Smooth muscle cell (in vitro differentiated cells): ENCODE data around the gene CFAP46. TPM values are rescaled to one million over a fixed set of nuclear protein-coding genes. Genes with fewer than 3 reads are reported as not detected.

Experiments
- DNase-seq: peaks from one replicate; lab custom pipeline; 2025; ENCODE audit not compliant: unreplicated experiment; lab: John Stamatoyannopoulos, UW
- H2AFZ ChIP-seq: fragments of 200-600 bp; sonication (generic); 2 replicates; pipeline ENCODE4 v1.6.0; 2016; ENCODE audit warnings: antibody characterized with exemption, low read depth, mild to moderate bottlenecking
- H3F3A ChIP-seq: fragments of 200-600 bp; sonication (generic); 2 replicates; pipeline ENCODE4 v1.6.0; 2017; ENCODE audit warnings: antibody characterized with exemption, low read depth
- H3K27ac ChIP-seq: fragments of 200-600 bp; sonication (generic); 2 replicates; pipeline ENCODE4 v1.5.1; 2016; ENCODE audit warnings: low read depth, mild to moderate bottlenecking
- H3K27me3 ChIP-seq: fragments of 200-600 bp; sonication (generic); 2 replicates; pipeline ENCODE4 v1.6.1; 2016; ENCODE audit warnings: low read depth, mild to moderate bottlenecking
- H3K36me3 ChIP-seq: fragments of 200-600 bp; sonication (generic); 2 replicates; pipeline ENCODE4 v1.5.1; 2016; ENCODE audit warnings: low read depth
- H3K4me1 ChIP-seq: fragments of 200-600 bp; sonication (generic); 2 replicates; pipeline ENCODE4 v1.5.1; 2016; ENCODE audit warnings: low read depth
- H3K4me2 ChIP-seq: fragments of 200-600 bp; sonication (generic); 2 replicates; pipeline ENCODE4 v1.6.0; 2016; ENCODE audit warnings: mild to moderate bottlenecking
- H3K4me3 ChIP-seq: fragments of 200-600 bp; sonication (generic); 2 replicates; pipeline ENCODE4 v1.5.1; 2016; ENCODE audit warnings: mild to moderate bottlenecking
- H3K79me2 ChIP-seq: fragments of 200-600 bp; sonication (generic); 2 replicates; pipeline ENCODE4 v1.6.0; 2016; ENCODE audit warnings: low read depth, mild to moderate bottlenecking
- H3K9ac ChIP-seq: fragments of 200-600 bp; sonication (generic); 2 replicates; pipeline ENCODE4 v1.6.0; 2016; ENCODE audit warnings: low read depth
- H3K9me3 ChIP-seq: fragments of 200-600 bp; sonication (generic); replicated peaks from 2 replicates; pipeline ENCODE4 v1.5.1; 2016; ENCODE audit warnings: low read depth
- H4K20me1 ChIP-seq: fragments of 200-600 bp; sonication (generic); 2 replicates; pipeline ENCODE4 v1.6.0; 2016; ENCODE audit warnings: low read depth
- CTCF ChIP-seq: fragments of 200-600 bp; sonication (generic); IDR thresholded peaks from 2 replicates; pipeline ENCODE4 v1.5.1; 2017; ENCODE audit warnings: borderline replicate concordance, mild to moderate bottlenecking, antibody characterized with exemption; ENCODE audit not compliant: insufficient read depth, poor library complexity, severe bottlenecking
- WGBS: methylation state at CpG from one replicate; pipeline ENCODE4 v1.1.7; 2016; ENCODE audit warnings: low lambda C conversion rate; 5-methylcytosine and 5-hydroxymethylcytosine counted together
- polyA plus RNA-seq: library from polyadenylated mRNA; unstranded; fragments of >200 nt; fragmentation: Nextera tagmentation; extraction: Ambion mirVana; gene quantifications from 2 replicates; pipeline ENCODE4 v1.2.1, GENCODE V29; 2016
- total RNA-seq: library from RNA; depleted of rRNA; stranded (reverse); fragments of >200 nt; gene quantifications from 2 replicates; pipeline ENCODE4 v1.2.3, GENCODE V29; 2014

CFAP46 gene
- total and polyA plus RNA-seq, 2 experiments from 2014 or later = 1.1 to 2.0 TPM

- no peaks in the 10 kb centered on the region for H3K36me3 ChIP-seq
- H3K9me3 ChIP-seq = no peaks in the 10 kb centered on the region
- H3K4me1 ChIP-seq = no peaks in the 10 kb centered on the region
- WGBS = 90% methylated on average over 18 of the region's 18 CpGs
- no peak overlapping the region for H3K9ac ChIP-seq
- TF ChIP-seq CTCF = no peak
- H3F3A ChIP-seq = no peaks in the 10 kb centered on the region
- H3K27ac ChIP-seq = no peak overlapping the region
- no peak overlapping the region for H3K4me2 ChIP-seq
- H4K20me1 ChIP-seq = no peaks in the 10 kb centered on the region
- no peaks in the 10 kb centered on the region for H3K79me2 ChIP-seq
- H3K4me3 ChIP-seq = no peak overlapping the region
- DNase-seq = no peak
- H3K27me3 ChIP-seq = no peaks in the 10 kb centered on the region
- no peak overlapping the region for H2AFZ ChIP-seq
Observed at GRCh38 chr10:132884041-132884440, 58.3 kb downstream of the CFAP46 start.

GRCh38 chr10:132883391-132883881 lies 58.9 kb downstream of the CFAP46 start:
- H3K79me2 ChIP-seq = no peaks in the 10 kb centered on the region
- no peak for DNase-seq
- H3K27ac ChIP-seq = no peak overlapping the region
- TF ChIP-seq CTCF = no peak
- no peaks in the 10 kb centered on the region for H3K27me3 ChIP-seq
- H3K4me3 ChIP-seq = no peak overlapping the region
- 76% methylated on average over 20 of the region's 20 CpGs for WGBS
- no peaks in the 10 kb centered on the region for H3K36me3 ChIP-seq
- H4K20me1 ChIP-seq = no peaks in the 10 kb centered on the region
- H3K4me2 ChIP-seq = no peak overlapping the region
- H3K9me3 ChIP-seq = no peaks in the 10 kb centered on the region
- H2AFZ ChIP-seq = no peak overlapping the region
- no peaks in the 10 kb centered on the region for H3K4me1 ChIP-seq
- no peak overlapping the region for H3K9ac ChIP-seq
- no peaks in the 10 kb centered on the region for H3F3A ChIP-seq

- Histone ChIP-seq H3K27me3 (no peaks in the 10 kb centered on the region), H3K9me3 (no peaks in the 10 kb centered on the region), H3K4me1 (no peaks in the 10 kb centered on the region), H3K9ac (no peak overlapping the region), H3K4me2 (no peak overlapping the region), H3K79me2 (no peaks in the 10 kb centered on the region), H4K20me1 (no peaks in the 10 kb centered on the region), H3K4me3 (no peak overlapping the region), H3K27ac (no peak overlapping the region), H2AFZ (no peak overlapping the region), H3K36me3 (no peaks in the 10 kb centered on the region), H3F3A (no peaks in the 10 kb centered on the region)
- 88% methylated on average over 16 of the region's 18 CpGs for WGBS
- TF ChIP-seq CTCF = no peak
- no peak for DNase-seq
Observed at GRCh38 chr10:132882069-132882951, 60.1 kb downstream of the CFAP46 start.
